ENCODE data around the gene TRIM24.

DNA sequence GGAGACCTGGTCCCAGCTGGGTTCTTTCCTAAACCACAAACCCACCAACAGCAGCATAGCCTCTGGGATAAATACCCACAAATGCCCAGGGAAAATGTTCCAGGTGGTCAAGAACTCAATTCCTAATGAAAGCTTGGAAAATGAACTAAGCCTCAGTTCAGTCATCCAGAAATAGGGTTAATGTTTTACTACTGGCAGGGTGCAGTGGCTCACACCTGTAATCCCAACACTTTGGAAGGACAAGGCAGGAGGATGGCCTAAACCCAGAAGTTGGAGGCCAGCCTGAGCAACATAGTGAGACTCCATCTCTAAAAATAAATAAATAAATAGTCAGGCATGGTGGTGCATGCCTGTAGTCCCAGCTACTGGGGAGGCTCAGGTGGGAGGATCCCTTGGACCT is 158.9 kb downstream of the TRIM24 start:
- TF ChIP-seq, protein P1, sequence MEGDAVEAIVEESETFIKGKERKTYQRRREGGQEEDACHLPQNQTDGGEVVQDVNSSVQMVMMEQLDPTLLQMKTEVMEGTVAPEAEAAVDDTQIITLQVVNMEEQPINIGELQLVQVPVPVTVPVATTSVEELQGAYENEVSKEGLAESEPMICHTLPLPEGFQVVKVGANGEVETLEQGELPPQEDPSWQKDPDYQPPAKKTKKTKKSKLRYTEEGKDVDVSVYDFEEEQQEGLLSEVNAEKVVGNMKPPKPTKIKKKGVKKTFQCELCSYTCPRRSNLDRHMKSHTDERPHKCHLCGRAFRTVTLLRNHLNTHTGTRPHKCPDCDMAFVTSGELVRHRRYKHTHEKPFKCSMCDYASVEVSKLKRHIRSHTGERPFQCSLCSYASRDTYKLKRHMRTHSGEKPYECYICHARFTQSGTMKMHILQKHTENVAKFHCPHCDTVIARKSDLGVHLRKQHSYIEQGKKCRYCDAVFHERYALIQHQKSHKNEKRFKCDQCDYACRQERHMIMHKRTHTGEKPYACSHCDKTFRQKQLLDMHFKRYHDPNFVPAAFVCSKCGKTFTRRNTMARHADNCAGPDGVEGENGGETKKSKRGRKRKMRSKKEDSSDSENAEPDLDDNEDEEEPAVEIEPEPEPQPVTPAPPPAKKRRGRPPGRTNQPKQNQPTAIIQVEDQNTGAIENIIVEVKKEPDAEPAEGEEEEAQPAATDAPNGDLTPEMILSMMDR (conservative IDR thresholded peaks at IDR 0.05; ENCODE audit: low read length): no peak
- no peak for TF ChIP-seq EZH2phosphoT487 (IDR thresholded peaks at IDR 0.05; ENCODE audit: borderline replicate concordance, low read depth, low read length)
